Esophagus muscularis mucosa (tissue), 3 donors: ENCODE data around the gene ST8SIA4.

Source experiments
- POLR2A ChIP-seq: fragments of 450-650 bp; IDR thresholded peaks from one replicate; pipeline ENCODE4 v1.6.1; 2017; ENCODE audit warnings: antibody characterized with exemption, moderate library complexity, mild to moderate bottlenecking, low read depth
- POLR2AphosphoS5 ChIP-seq, 2 donors: sonication (generic); formaldehyde crosslinking; IDR thresholded peaks; one replicate each; pipeline ENCODE4 v1.6.1; 2017; ENCODE audit warnings: antibody characterized with exemption in 2 of 2
- TF ChIP-seq, protein P1 (sequence below), 3 experiments: fragments of 200-600 bp in 2 of 3; fragments of 450-650 bp in 1 of 3; sonication (generic) in 2 of 3; IDR thresholded peaks; one replicate each; pipeline ENCODE4 v1.5.1; 2017 to 2019; ENCODE audit warnings: antibody characterized with exemption in 3 of 3, mild to moderate bottlenecking in 2 of 3, moderate library complexity in 1 of 3

GRCh38 chr5:100840370-100840769, 62.7 kb downstream of the ST8SIA4 start:
- TF ChIP-seq, protein P1, sequence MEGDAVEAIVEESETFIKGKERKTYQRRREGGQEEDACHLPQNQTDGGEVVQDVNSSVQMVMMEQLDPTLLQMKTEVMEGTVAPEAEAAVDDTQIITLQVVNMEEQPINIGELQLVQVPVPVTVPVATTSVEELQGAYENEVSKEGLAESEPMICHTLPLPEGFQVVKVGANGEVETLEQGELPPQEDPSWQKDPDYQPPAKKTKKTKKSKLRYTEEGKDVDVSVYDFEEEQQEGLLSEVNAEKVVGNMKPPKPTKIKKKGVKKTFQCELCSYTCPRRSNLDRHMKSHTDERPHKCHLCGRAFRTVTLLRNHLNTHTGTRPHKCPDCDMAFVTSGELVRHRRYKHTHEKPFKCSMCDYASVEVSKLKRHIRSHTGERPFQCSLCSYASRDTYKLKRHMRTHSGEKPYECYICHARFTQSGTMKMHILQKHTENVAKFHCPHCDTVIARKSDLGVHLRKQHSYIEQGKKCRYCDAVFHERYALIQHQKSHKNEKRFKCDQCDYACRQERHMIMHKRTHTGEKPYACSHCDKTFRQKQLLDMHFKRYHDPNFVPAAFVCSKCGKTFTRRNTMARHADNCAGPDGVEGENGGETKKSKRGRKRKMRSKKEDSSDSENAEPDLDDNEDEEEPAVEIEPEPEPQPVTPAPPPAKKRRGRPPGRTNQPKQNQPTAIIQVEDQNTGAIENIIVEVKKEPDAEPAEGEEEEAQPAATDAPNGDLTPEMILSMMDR (IDR thresholded peaks at IDR 0.05): no peak
- TF ChIP-seq POLR2AphosphoS5 (IDR thresholded peaks at IDR 0.05): no peak
- no peak for TF ChIP-seq POLR2A
